Hepatocyte (in vitro differentiated cells): ENCODE measurements around the gene NLK. TPM values are rescaled to one million over a fixed set of nuclear protein-coding genes. Genes with fewer than 3 reads are reported as not detected.
A peak's percentile ranks its signal among the peaks of the same experiment; 100 is the strongest.

ENCODE experiments used
- DNase-seq: peaks from one replicate; pipeline ENCODE4 v3.0.0-alpha.2; 2016; ENCODE audit warnings: low spot score
- H2AFZ ChIP-seq: fragments of 200-600 bp; sonication (generic); 2 replicates; pipeline ENCODE4 v1.6.0; 2016; ENCODE audit warnings: antibody characterized with exemption, mild to moderate bottlenecking
- H3K27ac ChIP-seq: fragments of 200-600 bp; sonication (generic); 2 replicates; pipeline ENCODE4 v1.5.1; 2016; ENCODE audit warnings: mild to moderate bottlenecking
- H3K27me3 ChIP-seq: fragments of 200-600 bp; sonication (generic); 2 replicates; pipeline ENCODE4 v1.6.1; 2016
- H3K36me3 ChIP-seq: fragments of 200-600 bp; sonication (generic); replicated peaks from 2 replicates; pipeline ENCODE4 v1.5.1; 2016; ENCODE audit warnings: low read depth; ENCODE audit not compliant: insufficient read depth
- H3K4me1 ChIP-seq: fragments of 200-600 bp; sonication (generic); 2 replicates; pipeline ENCODE4 v1.5.1; 2016; ENCODE audit warnings: mild to moderate bottlenecking, moderate library complexity; ENCODE audit not compliant: insufficient read depth
- H3K4me2 ChIP-seq: fragments of 200-600 bp; sonication (generic); 2 replicates; pipeline ENCODE4 v1.6.0; 2016
- H3K4me3 ChIP-seq: fragments of 200-600 bp; sonication (generic); 2 replicates; pipeline ENCODE4 v1.5.1; 2016; ENCODE audit warnings: mild to moderate bottlenecking
- H3K79me2 ChIP-seq: fragments of 200-600 bp; sonication (generic); 2 replicates; pipeline ENCODE4 v1.6.0; 2017; ENCODE audit warnings: mild to moderate bottlenecking
- H3K9me2 ChIP-seq: fragments of 200-600 bp; sonication (generic); replicated peaks from 2 replicates; pipeline ENCODE4 v1.6.0; 2017; ENCODE audit warnings: mild to moderate bottlenecking; ENCODE audit not compliant: insufficient read depth
- H3K9me3 ChIP-seq: fragments of 200-600 bp; sonication (generic); 2 replicates; pipeline ENCODE4 v1.5.1; 2016; ENCODE audit warnings: low read depth, mild to moderate bottlenecking
- H4K20me1 ChIP-seq: fragments of 200-600 bp; sonication (generic); 2 replicates; pipeline ENCODE4 v1.6.0; 2016; ENCODE audit warnings: mild to moderate bottlenecking; ENCODE audit not compliant: insufficient read depth, poor library complexity, severe bottlenecking
- CTCF ChIP-seq: fragments of 200-600 bp; sonication (generic); IDR thresholded peaks from 2 replicates; pipeline ENCODE4 v1.5.1; 2016; ENCODE audit warnings: antibody characterized with exemption, mild to moderate bottlenecking; ENCODE audit not compliant: poor library complexity
- EZH2 ChIP-seq: fragments of 200-600 bp; sonication (generic); IDR thresholded peaks from 2 replicates; pipeline ENCODE4 v1.6.1; 2016; ENCODE audit warnings: antibody characterized with exemption, mild to moderate bottlenecking, borderline replicate concordance
- EZH2phosphoT487 ChIP-seq: fragments of 200-600 bp; sonication (generic); IDR thresholded peaks from one replicate; pipeline ENCODE4 v1.6.1; 2018; ENCODE audit warnings: antibody characterized with exemption, mild to moderate bottlenecking, low read depth, moderate library complexity; ENCODE audit not compliant: unreplicated experiment, severe bottlenecking
- WGBS: methylation state at CpG from one replicate; pipeline ENCODE4 v1.1.6; 2016; ENCODE audit warnings: low lambda C conversion rate; ENCODE audit errors: missing lambda C conversion rate; 5-methylcytosine and 5-hydroxymethylcytosine counted together
- polyA plus RNA-seq: library from polyadenylated mRNA; unstranded; fragments of >200 nt; fragmentation: Nextera tagmentation; extraction: Ambion mirVana; gene quantifications from 2 replicates; pipeline ENCODE4 v1.2.1, GENCODE V29; 2016
- total RNA-seq: library from RNA; depleted of rRNA; stranded (reverse); fragments of >200 nt; gene quantifications from 2 replicates; pipeline ENCODE4 v1.2.3, GENCODE V29; 2014

Gene NLK
- total and polyA plus RNA-seq, 2 experiments from 2014 or later, result 5.2 to 24.9 TPM

GRCh38 chr17:28047806-28048205, 5.3 kb downstream of the NLK start:
- no peaks in the 10 kb centered on the region for H3K9me2 ChIP-seq
- no peak overlapping the region for H2AFZ ChIP-seq
- no peak overlapping the region for H3K27ac ChIP-seq
- no peaks in the 10 kb centered on the region for H3K9me3 ChIP-seq
- H3K79me2 ChIP-seq, result peaks cover 99% of the 10 kb centered on the region
- no peaks in the 10 kb centered on the region for H3K36me3 ChIP-seq
- H3K4me2 ChIP-seq, result peak overlapping the region; percentile 35
- DNase-seq, result no peak
- no peaks in the 10 kb centered on the region for H3K27me3 ChIP-seq
- WGBS, result 19% methylated on average over 4 of the region's 4 CpGs
- TF ChIP-seq EZH2phosphoT487 (no peak), CTCF (no peak), EZH2 (no peak)
- H4K20me1 ChIP-seq, result peaks cover 21% of the 10 kb centered on the region
- no peak overlapping the region for H3K4me3 ChIP-seq
- peaks cover 17% of the 10 kb centered on the region for H3K4me1 ChIP-seq

GRCh38 chr17:28049071-28049470, 6.6 kb downstream of the NLK start:
- no peaks in the 10 kb centered on the region for H3K9me2 ChIP-seq
- no peak overlapping the region for H3K4me2 ChIP-seq
- no peak overlapping the region for H3K27ac ChIP-seq
- peaks cover 15% of the 10 kb centered on the region for H4K20me1 ChIP-seq
- peaks cover 25% of the 10 kb centered on the region for H3K4me1 ChIP-seq
- H3K79me2 ChIP-seq, result peaks cover 94% of the 10 kb centered on the region
- no peak for DNase-seq
- H3K9me3 ChIP-seq, result no peaks in the 10 kb centered on the region
- no peak overlapping the region for H3K4me3 ChIP-seq
- no peak overlapping the region for H2AFZ ChIP-seq
- no peaks in the 10 kb centered on the region for H3K36me3 ChIP-seq
- TF ChIP-seq EZH2 (no peak), EZH2phosphoT487 (no peak), CTCF (no peak)
- no peaks in the 10 kb centered on the region for H3K27me3 ChIP-seq
- WGBS, result 88% methylated on average over 1 of the region's 1 CpG

- H3K79me2 ChIP-seq, result peaks cover 91% of the 10 kb centered on the region
- H3K36me3 ChIP-seq, result no peaks in the 10 kb centered on the region
- no peaks in the 10 kb centered on the region for H3K27me3 ChIP-seq
- peaks cover 15% of the 10 kb centered on the region for H4K20me1 ChIP-seq
- no peaks in the 10 kb centered on the region for H3K9me3 ChIP-seq
- H3K4me3 ChIP-seq, result no peak overlapping the region
- no peak overlapping the region for H3K27ac ChIP-seq
- H3K4me2 ChIP-seq, result peak overlapping the region; percentile 13
- H2AFZ ChIP-seq, result no peak overlapping the region
- WGBS, result 58% methylated on average over 3 of the region's 3 CpGs
- no peaks in the 10 kb centered on the region for H3K9me2 ChIP-seq
- no peak for DNase-seq
- no peak for TF ChIP-seq CTCF
- TF ChIP-seq EZH2phosphoT487, result no peak
- TF ChIP-seq EZH2, result no peak
- peaks cover 26% of the 10 kb centered on the region for H3K4me1 ChIP-seq
Observed at GRCh38 chr17:28053044-28053670, 10.7 kb downstream of the NLK start.
